Posterior vena cava (tissue), 2 donors: ENCODE measurements around the gene MLX. TPM values are rescaled to one million over a fixed set of nuclear protein-coding genes. Genes with fewer than 3 reads are reported as not detected.
"Not testable (repeated sequence)": the region's sequence is repeated elsewhere in the genome, so short reads cannot be mapped to it uniquely, and the experiment has no call there.

Experiments used
- DNase-seq: peaks from one replicate; pipeline ENCODE4 v3.0.0-alpha.2; 2020; ENCODE audit warnings: low spot score
- intact Hi-C, 2 donors: fragments of 100-400 bp; cut with DNase I; formaldehyde crosslinking; loops; one replicate each; pipeline versions ENCODE4 v1.14.1 to v1.14.2; 2022 to 2023
- total RNA-seq, 2 donors: library from RNA; stranded (reverse); fragmentation: NEBNext Ultra II Directional; extraction: Animal tissue kit (Norgen Biotek cat#: 25700); gene quantifications; one replicate each; pipeline ENCODE4 v1.2.1, GENCODE V29; 2021
- donor health status: DM: yes; HTN: yes; CAD: no.
- donor health status: DM: yes; HTN: yes; CAD: no.

Gene MLX
- total RNA-seq, 2 donors from 2014 or later, result 27.5 to 28.5 TPM

GRCh38 chr17:42598905-42599304 is 32.0 kb downstream of the MLX start:
- intact Hi-C loops, result no loop called here
- peak; percentile 3 for DNase-seq

GRCh38 chr17:42603318-42603717 is 36.4 kb downstream of the MLX start:
- no peak for DNase-seq
- intact Hi-C loops, result no loop called here

- no peak for DNase-seq
- intact Hi-C loops, result no loop called here
Observed at GRCh38 chr17:42607769-42608168, 40.9 kb downstream of the MLX start.

- intact Hi-C loops, result no loop called here
- no peak for DNase-seq
Observed at GRCh38 chr17:42608305-42609181, 41.6 kb downstream of the MLX start.

- intact Hi-C loops, result no loop called here
- DNase-seq, result peak; percentile 100
Observed at GRCh38 chr17:42609182-42609813, 42.4 kb downstream of the MLX start, which contains the start of the genes RETREG3 and TUBG1. RETREG3 (minus strand) TSS chr17:42609374; CDS start chr17:42609324, 50 bp downstream. TUBG1 (plus strand) TSS chr17:42609683; CDS start chr17:42609738, 55 bp downstream.

GRCh38 chr17:42609814-42610801 is 43.2 kb downstream of the MLX start:
- peak; percentile 83 for DNase-seq
- intact Hi-C loops, result loop anchor here (5.0 to 10.0 kb wide), 2 partner anchors 52 to 65 kb away; partner anchors contain the start of gene PLEKHH3 (in 1 of the 2)

GRCh38 chr17:42612013-42612412 is 45.1 kb downstream of the MLX start:
- intact Hi-C loops, result loop anchor here (1.0 to 10.0 kb wide), 3 partner anchors 27 to 63 kb away; partner anchors contain the start of gene PLEKHH3 (in 1 of the 2)
- DNase-seq, result no peak

GRCh38 chr17:42613699-42614295 is 46.9 kb downstream of the MLX start:
- intact Hi-C loops, result loop anchor here (5.0 to 10.0 kb wide), 2 partner anchors 49 to 61 kb away; partner anchors contain the start of gene PLEKHH3 (in 1 of the 2)

GRCh38 chr17:42617956-42618431 is 51.1 kb downstream of the MLX start:
- peak; percentile 37 for DNase-seq
- intact Hi-C loops, result loop anchor here in 1 of 2 donors (10.0 kb wide), 1 partner anchor 57 kb away; the partner anchor contains the start of gene PLEKHH3

More at GRCh38 chr17:42613699-42614295, 46.9 kb downstream of the MLX start:
- peak; percentile 72 for DNase-seq

- DNase-seq, result peak; percentile 11
- intact Hi-C loops, result loop anchor here in 1 of 2 donors (10.0 kb wide), 1 partner anchor 56 kb away; the partner anchor contains the start of gene PLEKHH3
Observed at GRCh38 chr17:42618442-42619150, 51.7 kb downstream of the MLX start.

GRCh38 chr17:42621987-42622386 is 55.1 kb downstream of the MLX start:
- DNase-seq, intact Hi-C loops: not testable (repeated sequence)

Other genes starting within 250 kb of the MLX start
- 100 to 1,000 TPM; 230 to 241 TPM for gene STAT3, start 178.7 kb upstream of the MLX start, total RNA-seq
- 100 to 1,000 TPM; 733 to 737 TPM for gene CAVIN1, start 143.8 kb upstream of the MLX start, total RNA-seq
- gene ATP6V0A1, start 108.2 kb upstream of the MLX start, total RNA-seq, result 10 to 100 TPM; 69.6 to 70.1 TPM
- 10 to 100 TPM; 27.1 to 36.0 TPM for gene NAGLU, start 30.9 kb upstream of the MLX start, total RNA-seq
- 1 to 10 TPM in 1 of 2 donors, under 1 TPM in 1; 0.67 to 1.2 TPM for gene HSD17B1, start 14.2 kb upstream of the MLX start, total RNA-seq
- gene COASY, start 5.0 kb upstream of the MLX start, total RNA-seq, result 10 to 100 TPM; 34.0 TPM
- gene PSMC3IP, start 10.6 kb downstream of the MLX start, total RNA-seq, result 1 to 10 TPM; 4.1 to 4.7 TPM
- gene RETREG3, start 42.3 kb downstream of the MLX start, total RNA-seq, result 10 to 100 TPM; 34.6 to 42.0 TPM
- 10 to 100 TPM; 32.9 to 39.9 TPM for gene TUBG1, start 42.6 kb downstream of the MLX start, total RNA-seq
- 10 to 100 TPM; 17.9 to 19.8 TPM for gene TUBG2, start 92.2 kb downstream of the MLX start, total RNA-seq
- gene PLEKHH3, start 109.9 kb downstream of the MLX start, total RNA-seq, result 10 to 100 TPM; 22.2 to 24.8 TPM
- 1 to 10 TPM; 1.7 to 2.5 TPM for gene CCR10, start 114.7 kb downstream of the MLX start, total RNA-seq
- gene CNTNAP1, start 115.4 kb downstream of the MLX start, total RNA-seq, result 10 to 100 TPM; 11.0 to 24.8 TPM
- 10 to 100 TPM; 50.2 to 53.5 TPM for gene EZH1, start 177.9 kb downstream of the MLX start, total RNA-seq
- 10 to 100 TPM; 46.3 to 56.8 TPM for gene RAMP2, start 194.1 kb downstream of the MLX start, total RNA-seq
- 10 to 100 TPM; 25.9 to 35.1 TPM for gene VPS25, start 206.3 kb downstream of the MLX start, total RNA-seq
- gene WNK4, start 213.5 kb downstream of the MLX start, total RNA-seq, result under 1 TPM in 1 of 2 donors, not detected in 1; 0.05 TPM
- gene COA3, start 231.6 kb downstream of the MLX start, total RNA-seq, result 10 to 100 TPM; 37.5 to 41.1 TPM
- under 1 TPM in 1 of 2 donors, not detected in 1; 0.95 TPM for gene CNTD1, start 231.8 kb downstream of the MLX start, total RNA-seq